ENCODE measurements around the gene P2RY2. TPM values are rescaled to one million over a fixed set of nuclear protein-coding genes. Genes with fewer than 3 reads are reported as not detected.
A peak's percentile ranks its signal among the peaks of the same experiment; 100 is the strongest.

Gene P2RY2
- total RNA-seq, 1 donor = 0.36 TPM

GRCh38 chr11:73178681-73179080 is 39.4 kb upstream of the P2RY2 start:
- Histone ChIP-seq H3K79me2 (ENCODE audit: insufficient read depth, low read length) (no peaks in the 10 kb centered on the region), H3K4me1 (ENCODE audit: insufficient read depth, low read length) (peaks cover 11% of the 10 kb centered on the region), H3K27me3 (ENCODE audit: insufficient read depth, low read length) (no peaks in the 10 kb centered on the region), H3K9me3 (ENCODE audit: low read depth, low read length) (no peaks in the 10 kb centered on the region), H3K36me3 (ENCODE audit: insufficient read depth, low read length) (no peaks in the 10 kb centered on the region), H3K4me2 (ENCODE audit: insufficient read depth, low read length) (no peak overlapping the region), H2AFZ (ENCODE audit: low read length) (no peak overlapping the region), H3K27ac (ENCODE audit: low read depth, low read length) (no peak overlapping the region), H4K20me1 (ENCODE audit: insufficient read depth, low read length) (no peaks in the 10 kb centered on the region), H3K4me3 (ENCODE audit: insufficient read depth, low read length) (no peak overlapping the region)
- DNase-seq (ENCODE audit: insufficient read length, low spot score, missing footprints) = no peak
- TF ChIP-seq CTCF (IDR thresholded peaks at IDR 0.05; ENCODE audit: extremely low read depth, low read depth, low read length) = no peak

- H2AFZ ChIP-seq (ENCODE audit: low read length) = no peak overlapping the region
- H3K4me1 ChIP-seq (ENCODE audit: insufficient read depth, low read length) = peaks cover 20% of the 10 kb centered on the region
- no peak for TF ChIP-seq CTCF (IDR thresholded peaks at IDR 0.05; ENCODE audit: extremely low read depth, low read depth, low read length)
- H3K27ac ChIP-seq (ENCODE audit: low read depth, low read length) = no peak overlapping the region
- no peak for DNase-seq (ENCODE audit: insufficient read length, low spot score, missing footprints)
- no peaks in the 10 kb centered on the region for H3K27me3 ChIP-seq (ENCODE audit: insufficient read depth, low read length)
- H3K9me3 ChIP-seq (ENCODE audit: low read depth, low read length) = no peaks in the 10 kb centered on the region
- no peaks in the 10 kb centered on the region for H3K36me3 ChIP-seq (ENCODE audit: insufficient read depth, low read length)
- no peaks in the 10 kb centered on the region for H4K20me1 ChIP-seq (ENCODE audit: insufficient read depth, low read length)
- no peaks in the 10 kb centered on the region for H3K79me2 ChIP-seq (ENCODE audit: insufficient read depth, low read length)
- H3K4me3 ChIP-seq (ENCODE audit: insufficient read depth, low read length) = no peak overlapping the region
- no peak overlapping the region for H3K4me2 ChIP-seq (ENCODE audit: insufficient read depth, low read length)
Measured at GRCh38 chr11:73182824-73183321, 35.2 kb upstream of the P2RY2 start.

GRCh38 chr11:73184953-73185671 is 33.0 kb upstream of the P2RY2 start:
- Histone ChIP-seq H2AFZ (ENCODE audit: low read length) (peak overlapping the region; percentile 53), H3K9me3 (ENCODE audit: low read depth, low read length) (no peaks in the 10 kb centered on the region), H3K79me2 (ENCODE audit: insufficient read depth, low read length) (no peaks in the 10 kb centered on the region), H3K27ac (ENCODE audit: low read depth, low read length) (peak overlapping the region; percentile 58), H3K4me3 (ENCODE audit: insufficient read depth, low read length) (peak overlapping the region; percentile 50), H3K27me3 (ENCODE audit: insufficient read depth, low read length) (no peaks in the 10 kb centered on the region), H3K4me2 (ENCODE audit: insufficient read depth, low read length) (peak overlapping the region; percentile 75), H3K36me3 (ENCODE audit: insufficient read depth, low read length) (no peaks in the 10 kb centered on the region), H3K4me1 (ENCODE audit: insufficient read depth, low read length) (peaks cover 19% of the 10 kb centered on the region), H4K20me1 (ENCODE audit: insufficient read depth, low read length) (no peaks in the 10 kb centered on the region)
- DNase-seq (ENCODE audit: insufficient read length, low spot score, missing footprints) = peak; percentile 94
- TF ChIP-seq CTCF (IDR thresholded peaks at IDR 0.05; ENCODE audit: extremely low read depth, low read depth, low read length) = peak; percentile 96

GRCh38 chr11:73185680-73186293 is 32.3 kb upstream of the P2RY2 start:
- no peak for TF ChIP-seq CTCF (IDR thresholded peaks at IDR 0.05; ENCODE audit: extremely low read depth, low read depth, low read length)
- no peaks in the 10 kb centered on the region for H3K27me3 ChIP-seq (ENCODE audit: insufficient read depth, low read length)
- H4K20me1 ChIP-seq (ENCODE audit: insufficient read depth, low read length) = no peaks in the 10 kb centered on the region
- DNase-seq (ENCODE audit: insufficient read length, low spot score, missing footprints) = peak; percentile 95
- H3K4me2 ChIP-seq (ENCODE audit: insufficient read depth, low read length) = peak overlapping the region; percentile 75
- H3K36me3 ChIP-seq (ENCODE audit: insufficient read depth, low read length) = no peaks in the 10 kb centered on the region
- H3K4me3 ChIP-seq (ENCODE audit: insufficient read depth, low read length) = peak overlapping the region; percentile 50
- H3K27ac ChIP-seq (ENCODE audit: low read depth, low read length) = peak overlapping the region; percentile 58
- H3K79me2 ChIP-seq (ENCODE audit: insufficient read depth, low read length) = no peaks in the 10 kb centered on the region
- peaks cover 19% of the 10 kb centered on the region for H3K4me1 ChIP-seq (ENCODE audit: insufficient read depth, low read length)
- H3K9me3 ChIP-seq (ENCODE audit: low read depth, low read length) = no peaks in the 10 kb centered on the region
- H2AFZ ChIP-seq (ENCODE audit: low read length) = peak overlapping the region; percentile 60
